CD4-positive, CD25-positive, alpha-beta regulatory T cell (primary cell): ENCODE results near the gene CCNY. TPM values are rescaled to one million over a fixed set of nuclear protein-coding genes. Genes with fewer than 3 reads are reported as not detected.

Source experiments
- ATAC-seq, 2 donors: fragments of 150-1000 bp; cut with Tn5 transposase; one replicate each; pipeline ENCODE4 v1.10.0; 2021; ENCODE audit warnings: low read depth in 2 of 2, moderate number of reproducible peaks in 2 of 2, moderate library complexity in 1 of 2
- DNase-seq, 3 donors: peaks; one replicate each; pipeline versions ENCODE4 v3.0.0 to v3.0.0-alpha.2; 2012 to 2022; ENCODE audit warnings: mixed read lengths in 1 of 3
- H3K27ac ChIP-seq: one replicate; pipeline ENCODE4 v1.7.0; 2013; ENCODE audit warnings: mild to moderate bottlenecking, low read length; ENCODE audit not compliant: insufficient read depth, poor library complexity, severe bottlenecking
- H3K27me3 ChIP-seq: one replicate; pipeline ENCODE4 v1.7.0; 2013; ENCODE audit warnings: low read length; ENCODE audit not compliant: control insufficient read depth, insufficient read depth
- H3K36me3 ChIP-seq: one replicate; pipeline ENCODE4 v1.7.0; 2013; ENCODE audit warnings: mild to moderate bottlenecking, low read length, moderate library complexity; ENCODE audit not compliant: control insufficient read depth, insufficient read depth
- H3K4me1 ChIP-seq: 2 replicates; pipeline ENCODE4 v1.7.0; 2013; ENCODE audit warnings: mild to moderate bottlenecking, low read length; ENCODE audit not compliant: insufficient read depth, control insufficient read depth, poor library complexity, severe bottlenecking
- H3K4me3 ChIP-seq: one replicate; pipeline ENCODE4 v1.7.0; 2013; ENCODE audit warnings: low read depth, mild to moderate bottlenecking, low read length, moderate library complexity
- H3K9me3 ChIP-seq, 2 experiments: 1 replicate in 1 of 2; 2 replicates in 1 of 2; pipeline ENCODE4 v1.7.0; 2013; ENCODE audit warnings: low read length in 2 of 2, mild to moderate bottlenecking in 1 of 2, moderate library complexity in 1 of 2; ENCODE audit not compliant: control insufficient read depth in 2 of 2
- H3K27ac Mint-ChIP-seq, 3 donors: one replicate each; pipeline ENCODE4 v1.8.0; 2020 to 2022; ENCODE audit warnings: mild to moderate bottlenecking in 3 of 3, mixed read lengths in 3 of 3, moderate library complexity in 2 of 3
- H3K27me3 Mint-ChIP-seq: one replicate; pipeline ENCODE4 v1.8.0; 2022; ENCODE audit warnings: mild to moderate bottlenecking, mixed read lengths
- H3K36me3 Mint-ChIP-seq: one replicate; pipeline ENCODE4 v1.8.0; 2020; ENCODE audit warnings: mixed read lengths
- H3K4me1 Mint-ChIP-seq, 4 donors: one replicate each; pipeline ENCODE4 v1.8.0; 2020 to 2022; ENCODE audit warnings: mixed read lengths in 4 of 4, mild to moderate bottlenecking in 1 of 4
- H3K4me3 Mint-ChIP-seq, 4 donors: one replicate each; pipeline ENCODE4 v1.8.0; 2020 to 2022; ENCODE audit warnings: mild to moderate bottlenecking in 4 of 4, mixed read lengths in 4 of 4, moderate library complexity in 3 of 4
- H3K9me3 Mint-ChIP-seq, 7 donors: one replicate each; pipeline ENCODE4 v1.8.0; 2020 to 2022; ENCODE audit warnings: mixed read lengths in 7 of 7, mild to moderate bottlenecking in 3 of 7, moderate library complexity in 2 of 7
- polyA plus RNA-seq, 4 donors: library from polyadenylated mRNA; unstranded; fragments of 300-500 nt; fragmentation: Illumina TruSeq; gene quantifications; one replicate each; pipeline ENCODE4 v1.2.3, GENCODE V29; 2021
- total RNA-seq: library from RNA; stranded (reverse); gene quantifications from one replicate; pipeline ENCODE4 v1.2.3, GENCODE V29; 2022

CCNY gene
- total and polyA plus RNA-seq, 5 donors from 2014 or later = 6.4 to 58.3 (median 13.1) TPM

DNA sequence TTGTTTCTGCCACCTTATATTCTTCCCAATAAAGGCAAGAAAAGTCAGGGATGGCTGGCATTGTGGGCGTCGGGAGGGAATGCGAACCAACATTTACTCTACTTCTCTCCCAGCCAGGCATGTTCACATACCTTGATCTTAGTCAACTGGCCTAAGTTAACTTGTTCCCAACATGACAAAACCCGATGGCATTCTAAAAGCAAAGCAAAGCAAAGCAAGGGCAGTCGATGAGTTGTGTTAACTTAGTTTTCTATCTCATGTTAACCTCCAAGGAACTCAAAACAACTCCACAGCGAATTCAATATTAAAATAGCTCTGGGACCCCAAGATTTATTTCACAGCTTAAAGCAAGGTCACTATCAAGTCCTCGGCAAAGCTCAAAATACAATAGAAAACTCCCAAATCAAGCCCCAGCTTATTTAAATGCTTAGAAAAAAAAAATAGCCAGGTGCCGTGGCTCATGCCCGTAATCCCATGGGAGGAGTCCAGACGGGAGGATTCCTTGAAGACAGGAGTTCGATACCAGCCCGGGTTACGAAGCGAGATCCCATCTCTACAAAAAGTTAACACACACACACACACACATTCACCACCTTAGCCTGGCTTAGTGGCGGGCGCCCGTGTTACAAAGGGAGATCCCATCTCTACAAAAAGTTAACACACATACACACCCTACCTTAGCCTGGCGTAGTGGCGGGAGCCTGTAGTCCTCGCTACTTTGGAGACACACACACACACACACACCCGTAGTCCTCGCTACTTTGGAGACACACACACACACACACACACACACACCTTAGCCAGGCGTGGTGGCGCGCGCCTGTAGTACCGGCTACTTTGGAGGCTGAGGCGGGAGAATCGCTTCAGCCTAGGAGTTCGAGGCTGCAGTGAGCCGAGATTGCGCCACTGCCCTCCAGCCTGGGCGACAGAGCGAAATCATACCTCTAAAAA is 901 bp upstream of the CCNY start:
- H3K4me3 ChIP-seq = peak overlapping the region; percentile 77
- peaks cover 45% of the 10 kb centered on the region for H3K4me1 ChIP-seq
- peak overlapping the region; percentile 78 for H3K27ac ChIP-seq
- no peaks in the 10 kb centered on the region for H3K36me3 ChIP-seq
- DNase-seq (peak in 1 of 3 donors; percentile 51), ATAC-seq (no peak)
- Mint-ChIP-seq H3K36me3 (peaks cover 12% of the 10 kb centered on the region), H3K4me3 (peak overlapping the region; percentile 90 to 93 (median 92)), H3K27me3 (no peaks in the 10 kb centered on the region), H3K27ac (peak overlapping the region; percentile 80 to 97 (median 87)), H3K9me3 (no peaks in the 10 kb centered on the region), H3K4me1 (peaks cover 40 to 75% (median 56%) of the 10 kb centered on the region in 4 donors)
- H3K9me3 ChIP-seq = no peaks in the 10 kb centered on the region
- no peaks in the 10 kb centered on the region for H3K27me3 ChIP-seq

DNA sequence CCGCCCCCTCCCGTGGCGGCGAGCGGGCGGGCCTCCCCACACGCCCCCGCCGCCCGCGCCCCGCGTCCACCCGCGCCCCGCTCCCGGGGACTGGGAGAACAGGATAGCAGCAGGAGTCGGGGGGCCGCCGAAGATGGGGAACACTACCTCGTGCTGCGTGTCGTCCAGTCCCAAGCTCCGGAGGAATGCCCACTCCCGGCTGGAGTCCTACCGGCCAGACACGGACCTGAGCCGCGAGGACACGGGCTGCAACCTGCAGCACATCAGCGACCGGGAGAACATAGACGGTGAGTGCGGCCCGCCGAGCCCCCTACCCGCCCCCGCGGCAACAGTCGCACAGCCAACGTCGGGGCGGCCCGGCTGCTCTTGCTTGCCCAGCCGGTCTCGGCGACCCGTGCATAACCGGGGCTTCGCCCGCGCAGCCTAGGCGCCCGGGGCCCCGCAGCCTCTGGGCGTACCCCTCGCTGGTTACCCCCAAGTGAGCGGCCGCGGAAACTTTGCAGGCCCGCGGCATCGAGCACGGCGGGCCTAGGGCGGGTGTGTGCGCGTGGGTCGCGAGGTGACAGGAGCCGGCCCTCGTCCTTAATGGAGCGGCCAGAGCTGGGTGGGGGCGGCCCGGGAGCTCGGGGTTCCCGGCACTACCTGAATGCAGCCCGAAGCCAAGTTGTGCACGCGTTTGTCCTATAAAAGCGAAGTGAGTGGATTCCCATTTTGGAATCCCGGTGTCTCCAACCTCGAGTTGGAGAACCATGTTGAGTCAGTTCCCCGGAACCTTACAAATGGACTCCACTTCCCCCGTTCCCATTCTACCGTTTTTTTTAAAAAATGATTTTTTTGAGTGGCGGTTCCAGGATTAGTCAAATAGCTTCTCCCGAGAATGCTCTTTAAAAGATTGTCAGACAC is 863 bp downstream of the CCNY start:
- Mint-ChIP-seq H3K27me3 (no peaks in the 10 kb centered on the region), H3K4me1 (peaks cover 45 to 80% (median 61%) of the 10 kb centered on the region in 4 donors), H3K9me3 (no peaks in the 10 kb centered on the region), H3K36me3 (peaks cover 10% of the 10 kb centered on the region), H3K27ac (peak overlapping the region in 2 of 3 donors; percentile 76 to 81), H3K4me3 (peak overlapping the region; percentile 76 to 94 (median 88))
- peaks cover 61% of the 10 kb centered on the region for H3K4me1 ChIP-seq
- H3K4me3 ChIP-seq = peak overlapping the region; percentile 81
- ATAC-seq = peak in 1 of 2 donors; percentile 0
- H3K27ac ChIP-seq = peak overlapping the region; percentile 47
- H3K9me3 ChIP-seq = no peaks in the 10 kb centered on the region
- H3K27me3 ChIP-seq = no peaks in the 10 kb centered on the region
- DNase-seq = peak; percentile 14 to 33 (median 28)
- no peaks in the 10 kb centered on the region for H3K36me3 ChIP-seq

DNA sequence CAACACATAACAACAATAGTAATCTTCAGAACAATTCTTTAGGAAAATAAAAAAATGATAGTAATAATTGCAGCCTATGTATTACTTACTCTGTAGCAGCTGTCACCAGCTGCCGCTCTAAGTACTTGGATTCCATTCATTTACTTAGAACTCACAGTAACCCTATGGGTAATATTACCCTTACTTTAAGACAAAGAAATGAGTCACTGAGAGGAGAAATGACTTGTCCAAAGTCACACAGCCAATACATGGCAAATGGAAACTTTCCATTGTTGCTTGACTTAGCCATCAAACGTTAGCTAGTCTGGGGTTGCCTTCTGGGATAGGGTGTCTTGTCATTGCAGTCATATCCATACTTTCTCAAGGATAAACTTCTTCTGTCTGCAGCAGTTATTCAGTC is 3.6 kb downstream of the CCNY start:
- DNase-seq (peak in 1 of 3 donors; percentile 42), ATAC-seq (no peak)
- H3K4me1 ChIP-seq = peaks cover 51% of the 10 kb centered on the region
- H3K27ac ChIP-seq = peak overlapping the region; percentile 47
- H3K27me3 ChIP-seq = no peaks in the 10 kb centered on the region
- H3K36me3 Mint-ChIP-seq = no peaks in the 10 kb centered on the region
- H3K9me3 ChIP-seq = no peaks in the 10 kb centered on the region
- H3K4me3 ChIP-seq = peak overlapping the region; percentile 81
- no peaks in the 10 kb centered on the region for H3K27me3 Mint-ChIP-seq
- peak overlapping the region; percentile 12 to 61 (median 13) for H3K27ac Mint-ChIP-seq
- no peaks in the 10 kb centered on the region for H3K36me3 ChIP-seq
- H3K4me1 Mint-ChIP-seq = peaks cover 37 to 74% (median 53%) of the 10 kb centered on the region in 4 donors
- H3K4me3 Mint-ChIP-seq = peak overlapping the region; percentile 17 to 76 (median 32)
- no peaks in the 10 kb centered on the region for H3K9me3 Mint-ChIP-seq

DNA sequence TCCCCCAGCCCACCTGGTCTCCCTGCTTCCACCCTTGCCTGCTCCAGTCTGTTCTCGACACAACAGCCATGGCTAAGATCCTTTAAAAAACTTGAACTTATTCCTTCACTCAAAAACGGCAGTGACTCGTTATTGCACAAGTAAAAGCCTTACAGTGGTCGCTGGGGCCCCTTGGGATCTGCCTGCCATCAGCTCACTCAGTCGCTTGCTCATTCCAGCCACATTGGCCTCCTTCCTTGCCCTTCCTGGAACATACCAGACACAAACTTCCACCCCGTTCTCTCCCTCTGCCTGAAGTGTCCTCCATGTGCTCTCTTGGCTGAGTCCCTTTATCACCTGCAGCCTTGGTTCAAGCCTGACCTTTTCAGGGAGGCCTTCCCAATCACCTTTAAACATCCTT is 4.7 kb downstream of the CCNY start:
- H3K9me3 Mint-ChIP-seq = no peaks in the 10 kb centered on the region
- no peaks in the 10 kb centered on the region for H3K36me3 Mint-ChIP-seq

DNA sequence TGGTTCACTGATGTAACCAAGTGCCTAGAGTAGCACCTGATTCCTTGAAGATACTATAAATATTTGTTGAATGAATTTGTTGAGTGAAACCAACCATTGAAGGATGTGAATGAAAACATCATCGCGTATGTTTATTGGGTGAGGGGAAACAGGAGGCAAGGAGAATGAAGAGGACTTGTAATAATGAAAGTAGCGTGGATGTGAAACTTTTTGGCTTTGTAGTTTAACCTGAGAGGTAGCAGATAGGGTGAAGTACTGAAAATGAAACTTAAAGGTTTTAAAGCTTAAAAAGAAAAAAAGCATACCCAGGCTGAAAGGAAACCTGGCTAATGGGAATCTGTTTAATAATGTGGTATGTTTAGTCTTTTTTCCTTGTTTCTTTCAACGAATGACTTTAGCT is 5.2 kb downstream of the CCNY start:
- Mint-ChIP-seq H3K36me3 (no peaks in the 10 kb centered on the region), H3K9me3 (no peaks in the 10 kb centered on the region), H3K4me3 (peak overlapping the region; percentile 34 to 75 (median 61)), H3K4me1 (peaks cover 41 to 75% (median 59%) of the 10 kb centered on the region in 4 donors), H3K27me3 (no peaks in the 10 kb centered on the region), H3K27ac (peak overlapping the region; percentile 12 to 22 (median 13))
- Histone ChIP-seq H3K27me3 (no peaks in the 10 kb centered on the region), H3K4me1 (peaks cover 44% of the 10 kb centered on the region), H3K27ac (peak overlapping the region; percentile 68), H3K4me3 (peak overlapping the region; percentile 27), H3K36me3 (no peaks in the 10 kb centered on the region), H3K9me3 (no peaks in the 10 kb centered on the region)
- peak in 2 of 3 donors; percentile 50 to 93 for DNase-seq
- ATAC-seq = peak; percentile 69 to 72

More for the DNA sequence above, 4.7 kb downstream of the CCNY start:
- H3K9me3 ChIP-seq = no peaks in the 10 kb centered on the region
- H3K4me3 ChIP-seq = peak overlapping the region; percentile 27
- H3K27me3 ChIP-seq = no peaks in the 10 kb centered on the region
- H3K4me1 Mint-ChIP-seq = peaks cover 41 to 70% (median 54%) of the 10 kb centered on the region in 4 donors
- no peak for DNase-seq
- peak overlapping the region; percentile 68 for H3K27ac ChIP-seq
- peak overlapping the region; percentile 26 to 75 (median 54) for H3K4me3 Mint-ChIP-seq
- peaks cover 44% of the 10 kb centered on the region for H3K4me1 ChIP-seq
- ATAC-seq = no peak
- H3K36me3 ChIP-seq = no peaks in the 10 kb centered on the region
- no peaks in the 10 kb centered on the region for H3K27me3 Mint-ChIP-seq
- H3K27ac Mint-ChIP-seq = peak overlapping the region; percentile 12 to 91 (median 70)

DNA sequence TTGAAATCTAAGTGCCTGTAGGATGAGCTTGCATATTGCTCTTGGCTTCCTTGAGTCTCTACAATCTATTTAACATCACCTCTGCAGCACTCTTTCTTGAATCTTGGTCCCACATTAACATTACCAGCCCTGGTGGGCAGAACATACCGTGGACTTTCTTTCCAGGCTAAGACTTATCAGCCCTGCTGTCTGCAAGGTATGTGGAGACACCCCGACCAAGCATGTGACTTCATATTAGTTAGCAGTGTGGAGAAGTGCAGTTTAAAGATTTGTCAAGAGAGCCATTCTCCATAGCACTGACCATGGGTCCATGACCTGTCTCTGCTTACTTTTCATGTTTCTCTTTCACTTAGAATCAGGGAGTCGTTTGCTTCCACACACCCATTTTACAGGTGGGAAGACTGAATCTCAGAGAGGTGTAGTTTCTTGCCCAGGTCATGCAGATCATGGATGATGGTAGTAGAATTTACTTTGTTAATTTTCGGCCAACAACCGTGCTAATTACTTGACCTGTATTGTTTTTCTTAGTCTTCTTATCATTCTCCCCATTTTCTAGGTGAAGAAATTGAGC is 6.0 kb downstream of the CCNY start:
- Mint-ChIP-seq H3K27ac (peak overlapping the region in 2 of 3 donors; percentile 12 to 38), H3K36me3 (no peaks in the 10 kb centered on the region), H3K27me3 (no peaks in the 10 kb centered on the region), H3K9me3 (no peaks in the 10 kb centered on the region), H3K4me1 (peaks cover 41 to 82% (median 65%) of the 10 kb centered on the region in 4 donors), H3K4me3 (peak overlapping the region in 3 of 4 donors; percentile 18 to 57 (median 25))
- Histone ChIP-seq H3K27me3 (no peaks in the 10 kb centered on the region), H3K27ac (peak overlapping the region; percentile 52), H3K4me3 (peak overlapping the region; percentile 27), H3K36me3 (no peaks in the 10 kb centered on the region), H3K4me1 (peaks cover 43% of the 10 kb centered on the region), H3K9me3 (no peaks in the 10 kb centered on the region)
- no peak for ATAC-seq
- no peak for DNase-seq

DNA sequence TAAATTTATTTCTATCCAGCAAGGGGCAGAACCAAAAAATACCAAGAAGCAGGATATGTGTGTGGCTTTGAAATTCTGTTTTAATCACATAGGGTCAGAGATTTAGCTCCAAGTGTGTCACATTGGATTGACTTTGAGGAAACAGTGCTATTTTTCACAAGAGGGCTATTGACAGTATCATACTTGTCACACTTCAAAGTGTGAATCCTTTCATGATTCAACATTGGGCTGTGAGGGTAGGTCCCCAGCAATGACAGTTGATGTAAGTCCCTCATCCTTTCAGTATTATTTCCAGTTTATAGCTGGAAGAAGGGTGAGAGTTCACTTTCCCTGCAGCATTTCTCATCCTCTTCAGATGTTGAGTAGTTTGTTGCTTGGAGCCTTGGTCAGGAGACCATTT is 7.4 kb downstream of the CCNY start:
- H3K4me3 Mint-ChIP-seq = no peak overlapping the region
- ATAC-seq (no peak), DNase-seq (no peak)
- Histone ChIP-seq H3K36me3 (no peaks in the 10 kb centered on the region), H3K27ac (no peak overlapping the region), H3K4me1 (peaks cover 29% of the 10 kb centered on the region), H3K9me3 (no peaks in the 10 kb centered on the region), H3K27me3 (no peaks in the 10 kb centered on the region), H3K4me3 (no peak overlapping the region)
- no peaks in the 10 kb centered on the region for H3K27me3 Mint-ChIP-seq
- H3K36me3 Mint-ChIP-seq = no peaks in the 10 kb centered on the region
- no peaks in the 10 kb centered on the region for H3K9me3 Mint-ChIP-seq
- H3K4me1 Mint-ChIP-seq = peaks cover 38 to 84% (median 64%) of the 10 kb centered on the region in 4 donors
- no peak overlapping the region for H3K27ac Mint-ChIP-seq
